Duodenal mucosa (tissue), 2 donors: ENCODE data around the gene TNFSF12.

Experiments
- H3K27ac ChIP-seq: one replicate; pipeline ENCODE4 v1.7.0; 2013; ENCODE audit warnings: low read depth, low read length
- H3K27me3 ChIP-seq, 2 donors: one replicate each; pipeline ENCODE4 v1.7.0; 2013; ENCODE audit warnings: low read length in 2 of 2, control low read depth in 1 of 2; ENCODE audit not compliant: insufficient read depth in 2 of 2, control insufficient read depth in 1 of 2
- H3K36me3 ChIP-seq, 2 donors: one replicate each; pipeline ENCODE4 v1.7.0; 2013; ENCODE audit warnings: low read length in 2 of 2, control low read depth in 1 of 2; ENCODE audit not compliant: insufficient read depth in 2 of 2, control insufficient read depth in 1 of 2
- H3K4me1 ChIP-seq, 2 donors: one replicate each; pipeline ENCODE4 v1.7.0; 2013; ENCODE audit warnings: low read length in 2 of 2, control low read depth in 1 of 2; ENCODE audit not compliant: insufficient read depth in 2 of 2, control insufficient read depth in 1 of 2
- H3K4me3 ChIP-seq, 2 donors: one replicate each; pipeline ENCODE4 v1.7.0; 2013; ENCODE audit warnings: low read length in 2 of 2, low read depth in 1 of 2
- H3K9ac ChIP-seq, 2 donors: one replicate each; pipeline ENCODE4 v1.7.0; 2013; ENCODE audit warnings: low read length in 2 of 2, low read depth in 1 of 2
- H3K9me3 ChIP-seq, 2 donors: one replicate each; pipeline ENCODE4 v1.7.0; 2013; ENCODE audit warnings: low read length in 2 of 2, control low read depth in 1 of 2; ENCODE audit not compliant: control insufficient read depth in 1 of 2

Gene TNFSF12

DNA sequence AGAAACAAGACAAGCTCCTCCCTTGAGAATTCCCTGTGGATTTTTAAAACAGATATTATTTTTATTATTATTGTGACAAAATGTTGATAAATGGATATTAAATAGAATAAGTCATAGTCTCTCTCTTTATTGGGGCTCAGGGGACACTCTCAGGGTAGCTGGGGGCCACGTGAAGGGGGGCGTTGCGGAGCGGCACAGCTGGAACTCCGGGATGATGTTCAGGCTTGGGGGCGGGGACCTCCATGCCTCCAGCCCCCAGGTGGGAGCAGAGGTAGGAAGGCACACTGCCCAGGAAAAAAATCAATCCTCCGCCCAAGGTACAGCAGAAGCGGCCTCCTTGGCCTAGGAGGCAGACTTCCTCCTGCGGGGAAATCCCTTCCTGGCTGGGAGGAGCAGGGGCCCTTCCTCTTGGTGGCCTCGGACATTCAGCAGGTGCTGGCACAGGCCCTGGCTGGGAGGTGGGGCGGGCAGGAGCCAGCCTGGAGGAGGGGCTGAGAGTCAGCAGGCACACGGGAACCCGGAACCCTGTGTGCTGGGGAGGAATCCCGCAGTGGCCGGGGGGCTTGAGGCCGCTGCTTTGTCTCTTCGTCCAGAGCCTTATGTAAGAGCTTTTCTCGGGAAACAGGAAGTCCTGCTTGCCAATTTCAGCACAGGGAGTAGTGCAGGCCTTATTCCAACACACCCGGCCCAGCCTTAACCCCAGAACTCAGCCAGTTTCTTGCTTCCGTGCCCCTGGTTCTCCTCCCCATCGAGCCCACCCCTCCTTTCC is 9.1 kb downstream of the TNFSF12 start:
- peak overlapping the region; percentile 71 to 83 for H3K9ac ChIP-seq
- H3K9me3 ChIP-seq: no peaks in the 10 kb centered on the region
- peak overlapping the region; percentile 71 to 90 for H3K4me3 ChIP-seq
- H3K36me3 ChIP-seq: no peaks in the 10 kb centered on the region
- H3K4me1 ChIP-seq: peaks cover 49 to 57% of the 10 kb centered on the region in 2 donors
- H3K27ac ChIP-seq: peak overlapping the region; percentile 98
- no peaks in the 10 kb centered on the region for H3K27me3 ChIP-seq

DNA sequence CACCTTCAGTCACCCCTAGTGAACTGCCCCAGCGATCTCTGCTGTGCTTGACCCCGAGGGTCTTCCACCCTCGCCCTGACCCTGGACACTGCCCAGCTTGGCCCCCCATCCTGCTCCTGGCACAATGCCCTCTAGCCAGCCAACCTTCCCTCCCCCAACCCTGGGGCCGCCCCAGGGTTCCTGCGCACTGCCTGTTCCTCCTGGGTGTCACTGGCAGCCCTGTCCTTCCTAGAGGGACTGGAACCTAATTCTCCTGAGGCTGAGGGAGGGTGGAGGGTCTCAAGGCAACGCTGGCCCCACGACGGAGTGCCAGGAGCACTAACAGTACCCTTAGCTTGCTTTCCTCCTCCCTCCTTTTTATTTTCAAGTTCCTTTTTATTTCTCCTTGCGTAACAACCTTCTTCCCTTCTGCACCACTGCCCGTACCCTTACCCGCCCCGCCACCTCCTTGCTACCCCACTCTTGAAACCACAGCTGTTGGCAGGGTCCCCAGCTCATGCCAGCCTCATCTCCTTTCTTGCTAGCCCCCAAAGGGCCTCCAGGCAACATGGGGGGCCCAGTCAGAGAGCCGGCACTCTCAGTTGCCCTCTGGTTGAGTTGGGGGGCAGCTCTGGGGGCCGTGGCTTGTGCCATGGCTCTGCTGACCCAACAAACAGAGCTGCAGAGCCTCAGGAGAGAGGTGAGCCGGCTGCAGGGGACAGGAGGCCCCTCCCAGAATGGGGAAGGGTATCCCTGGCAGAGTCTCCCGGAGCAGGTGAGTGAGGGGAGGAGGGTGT is 9.9 kb downstream of the TNFSF12 start, which contains the start of gene TNFSF13:
Gene TNFSF13 (plus strand): TSS at position 207 of the 776 bp plus-strand sequence. CDS start 290 bp downstream, at position 497.
- Histone ChIP-seq H3K27ac (peak within 1 kb of the TSS; percentile 98), H3K27me3 (no peaks in the 10 kb centered on the region), H3K4me3 (peak within 1 kb of the TSS; percentile 71 to 90), H3K9me3 (no peaks in the 10 kb centered on the region), H3K36me3 (peaks cover 0 to under 1% of the 10 kb centered on the region in 2 donors), H3K4me1 (peaks cover 45 to 59% of the 10 kb centered on the region in 2 donors), H3K9ac (peak within 1 kb of the TSS; percentile 71 to 83)

DNA sequence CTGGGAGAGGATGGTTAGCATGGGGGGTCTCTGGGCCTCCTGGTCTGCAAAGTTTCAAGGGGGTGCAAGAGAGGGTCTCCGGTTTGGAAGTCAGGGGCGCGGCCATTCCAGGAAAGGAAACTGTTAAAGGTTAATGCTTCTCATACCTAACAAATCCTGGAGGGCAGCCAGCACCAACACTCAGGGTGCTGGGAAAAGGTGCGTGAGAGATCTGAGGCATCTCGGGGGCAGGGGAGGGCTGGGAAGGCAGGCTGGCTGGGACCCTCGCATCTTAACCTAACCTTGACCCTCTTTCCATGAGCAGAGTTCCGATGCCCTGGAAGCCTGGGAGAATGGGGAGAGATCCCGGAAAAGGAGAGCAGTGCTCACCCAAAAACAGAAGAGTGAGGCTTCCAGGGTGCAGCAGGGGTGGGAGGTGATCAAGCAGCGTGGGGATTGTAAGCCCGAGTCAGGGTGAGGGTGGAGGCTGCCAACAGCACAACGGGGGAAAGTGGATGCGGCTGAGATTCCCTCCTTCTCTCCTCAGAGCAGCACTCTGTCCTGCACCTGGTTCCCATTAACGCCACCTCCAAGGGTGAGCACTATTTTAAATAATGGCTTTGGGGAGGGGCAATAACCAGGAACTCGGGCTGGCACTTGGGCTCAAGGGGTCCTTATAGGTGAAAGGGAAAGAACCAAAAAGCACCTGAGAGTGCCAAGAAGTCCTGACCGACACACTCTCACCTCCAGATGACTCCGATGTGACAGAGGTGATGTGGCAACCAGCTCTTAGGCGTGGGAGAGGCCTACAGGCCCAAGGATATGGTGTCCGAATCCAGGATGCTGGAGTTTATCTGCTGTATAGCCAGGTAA is 10.7 kb downstream of the TNFSF12 start:
- Histone ChIP-seq H3K27me3 (no peaks in the 10 kb centered on the region), H3K4me1 (peaks cover 47 to 64% of the 10 kb centered on the region in 2 donors), H3K36me3 (peaks cover 3 to 9% of the 10 kb centered on the region in 2 donors), H3K9ac (peak overlapping the region; percentile 71 to 83), H3K9me3 (no peaks in the 10 kb centered on the region), H3K27ac (peak overlapping the region; percentile 98), H3K4me3 (peak overlapping the region; percentile 71 to 90)

DNA sequence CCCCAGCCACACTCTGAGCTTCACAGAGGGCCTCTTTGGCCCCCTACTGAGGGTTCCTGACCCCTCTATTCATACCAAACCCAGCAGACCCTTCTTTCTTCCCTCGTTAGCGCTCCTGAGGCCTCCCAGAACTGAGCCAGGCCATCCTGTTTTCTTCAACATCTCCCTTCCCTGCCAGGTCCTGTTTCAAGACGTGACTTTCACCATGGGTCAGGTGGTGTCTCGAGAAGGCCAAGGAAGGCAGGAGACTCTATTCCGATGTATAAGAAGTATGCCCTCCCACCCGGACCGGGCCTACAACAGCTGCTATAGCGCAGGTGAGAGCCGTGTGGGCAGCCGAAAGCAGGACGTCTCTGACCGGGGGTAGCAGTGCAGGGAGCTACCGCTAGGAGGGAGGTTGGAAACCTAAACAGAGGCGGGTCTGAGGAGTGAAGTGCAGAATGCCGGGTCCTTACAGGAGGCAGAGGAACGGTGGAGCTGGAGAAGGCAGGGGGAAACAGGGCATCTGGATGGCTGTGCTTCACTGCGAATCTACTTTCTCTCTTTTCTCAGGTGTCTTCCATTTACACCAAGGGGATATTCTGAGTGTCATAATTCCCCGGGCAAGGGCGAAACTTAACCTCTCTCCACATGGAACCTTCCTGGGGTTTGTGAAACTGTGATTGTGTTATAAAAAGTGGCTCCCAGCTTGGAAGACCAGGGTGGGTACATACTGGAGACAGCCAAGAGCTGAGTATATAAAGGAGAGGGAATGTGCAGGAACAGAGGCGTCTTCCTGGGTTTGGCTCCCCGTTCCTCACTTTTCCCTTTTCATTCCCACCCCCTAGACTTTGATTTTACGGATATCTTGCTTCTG is 11.5 kb downstream of the TNFSF12 start:
- Histone ChIP-seq H3K27ac (peak overlapping the region; percentile 98), H3K4me3 (peak overlapping the region; percentile 71 to 90), H3K9ac (peak overlapping the region; percentile 71 to 83), H3K4me1 (peaks cover 47 to 64% of the 10 kb centered on the region in 2 donors), H3K9me3 (no peaks in the 10 kb centered on the region), H3K27me3 (no peaks in the 10 kb centered on the region), H3K36me3 (peaks cover 11 to 17% of the 10 kb centered on the region in 2 donors)

DNA sequence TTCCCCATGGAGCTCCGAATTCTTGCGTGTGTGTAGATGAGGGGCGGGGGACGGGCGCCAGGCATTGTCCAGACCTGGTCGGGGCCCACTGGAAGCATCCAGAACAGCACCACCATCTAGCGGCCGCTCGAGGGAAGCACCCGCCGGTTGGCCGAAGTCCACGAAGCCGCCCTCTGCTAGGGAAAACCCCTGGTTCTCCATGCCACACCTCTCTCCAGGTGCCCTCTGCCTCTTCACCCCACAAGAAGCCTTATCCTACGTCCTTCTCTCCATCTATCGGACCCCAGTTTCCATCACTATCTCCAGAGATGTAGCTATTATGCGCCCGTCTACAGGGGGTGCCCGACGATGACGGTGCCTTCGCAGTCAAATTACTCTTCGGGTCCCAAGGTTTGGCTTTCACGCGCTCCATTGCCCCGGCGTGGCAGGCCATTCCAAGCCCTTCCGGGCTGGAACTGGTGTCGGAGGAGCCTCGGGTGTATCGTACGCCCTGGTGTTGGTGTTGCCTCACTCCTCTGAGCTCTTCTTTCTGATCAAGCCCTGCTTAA is 12.2 kb downstream of the TNFSF12 start:
- peak overlapping the region; percentile 98 for H3K27ac ChIP-seq
- peaks cover 47 to 64% of the 10 kb centered on the region in 2 donors for H3K4me1 ChIP-seq
- H3K9me3 ChIP-seq: no peaks in the 10 kb centered on the region
- peaks cover 15 to 24% of the 10 kb centered on the region in 2 donors for H3K36me3 ChIP-seq
- H3K27me3 ChIP-seq: no peaks in the 10 kb centered on the region
- peak overlapping the region; percentile 74 to 83 for H3K9ac ChIP-seq
- H3K4me3 ChIP-seq: peak overlapping the region; percentile 71 to 90

DNA sequence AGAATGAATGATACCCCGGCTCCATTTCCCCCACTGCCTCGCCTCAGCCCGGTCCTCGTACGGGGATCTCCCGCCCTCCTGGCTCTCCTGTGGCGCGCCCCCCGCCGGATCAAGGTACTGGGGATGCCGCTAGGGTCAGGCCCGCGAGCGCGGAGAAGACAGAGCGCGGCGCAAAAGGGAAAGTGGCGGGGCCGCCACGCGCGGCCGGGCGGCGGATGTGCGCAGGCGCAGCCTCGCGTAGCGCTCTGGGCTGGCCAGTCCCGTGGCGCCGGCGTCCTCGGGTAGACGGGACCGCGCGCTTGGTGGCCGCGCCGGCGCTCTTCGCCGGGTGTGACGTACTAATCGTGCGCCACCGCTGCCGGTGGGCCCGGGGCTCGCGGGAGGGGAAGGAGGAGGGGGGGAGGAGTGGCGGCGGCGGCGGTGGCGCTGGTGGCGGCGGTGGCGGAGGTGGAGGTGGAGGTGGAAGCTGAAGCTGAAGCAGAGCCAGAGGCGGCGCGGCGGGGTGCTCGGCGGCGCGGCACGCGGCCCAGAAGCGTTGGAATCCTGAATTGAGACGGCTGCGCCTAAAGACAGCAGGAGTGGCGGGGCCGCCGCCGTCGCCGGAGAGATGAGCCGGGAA is 12.8 kb downstream of the TNFSF12 start, which contains the start of gene SENP3:
Gene SENP3 (plus strand): TSS at position 331 of the 619 bp plus-strand sequence. CDS start 1,158 bp downstream, outside the sequence.
- Histone ChIP-seq H3K9ac (peak within 1 kb of the TSS; percentile 83 to 84), H3K4me3 (peak within 1 kb of the TSS; percentile 71 to 90), H3K4me1 (peaks cover 47 to 59% of the 10 kb centered on the region in 2 donors), H3K9me3 (no peaks in the 10 kb centered on the region), H3K27me3 (no peaks in the 10 kb centered on the region), H3K36me3 (peaks cover 15 to 29% of the 10 kb centered on the region in 2 donors), H3K27ac (peak within 1 kb of the TSS; percentile 98)

DNA sequence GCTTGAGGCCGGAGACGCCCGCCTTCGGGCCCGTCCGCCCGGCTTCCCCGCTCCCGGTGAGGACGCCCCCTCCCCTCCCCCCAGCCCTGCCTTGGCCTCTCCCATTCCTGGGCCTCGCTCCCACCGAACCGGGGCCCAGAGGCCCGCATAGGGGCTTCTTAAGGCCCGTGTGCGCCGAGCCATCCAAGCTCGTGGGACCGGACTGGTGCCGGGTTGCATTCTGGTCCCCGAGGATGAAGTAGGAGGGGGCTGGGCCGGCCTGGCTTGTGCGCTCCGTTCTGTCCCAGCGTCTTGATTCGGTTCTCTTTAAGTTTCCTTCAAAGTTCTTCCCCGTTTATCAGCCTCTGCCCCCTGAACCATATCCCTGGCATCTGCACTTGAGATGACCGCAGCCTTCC is 13.3 kb downstream of the TNFSF12 start:
- Histone ChIP-seq H3K27ac (peak overlapping the region; percentile 69), H3K9me3 (no peaks in the 10 kb centered on the region), H3K4me3 (peak overlapping the region; percentile 71 to 90), H3K36me3 (peaks cover 15 to 34% of the 10 kb centered on the region in 2 donors), H3K27me3 (no peaks in the 10 kb centered on the region), H3K4me1 (peaks cover 46 to 55% of the 10 kb centered on the region in 2 donors), H3K9ac (peak overlapping the region; percentile 56 to 84)

DNA sequence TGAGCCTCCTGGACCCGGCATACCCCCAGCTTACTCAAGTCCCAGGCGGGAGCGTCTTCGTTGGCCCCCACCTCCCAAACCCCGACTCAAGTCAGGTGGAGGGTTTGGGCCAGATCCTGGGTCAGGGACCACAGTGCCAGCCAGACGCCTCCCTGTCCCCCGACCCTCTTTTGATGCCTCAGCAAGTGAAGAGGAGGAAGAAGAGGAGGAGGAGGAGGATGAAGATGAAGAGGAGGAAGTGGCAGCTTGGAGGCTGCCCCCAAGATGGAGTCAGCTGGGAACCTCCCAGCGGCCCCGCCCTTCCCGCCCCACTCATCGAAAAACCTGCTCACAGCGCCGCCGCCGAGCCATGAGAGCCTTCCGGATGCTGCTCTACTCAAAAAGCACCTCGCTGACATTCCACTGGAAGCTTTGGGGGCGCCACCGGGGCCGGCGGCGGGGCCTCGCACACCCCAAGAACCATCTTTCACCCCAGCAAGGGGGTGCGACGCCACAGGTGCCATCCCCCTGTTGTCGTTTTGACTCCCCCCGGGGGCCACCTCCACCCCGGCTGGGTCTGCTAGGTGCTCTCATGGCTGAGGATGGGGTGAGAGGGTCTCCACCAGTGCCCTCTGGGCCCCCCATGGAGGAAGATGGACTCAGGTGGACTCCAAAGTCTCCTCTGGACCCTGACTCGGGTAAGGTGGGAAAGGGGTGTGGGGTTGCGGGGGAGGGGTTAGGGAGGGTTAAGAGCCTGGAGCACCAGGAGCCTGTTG is 14.4 kb downstream of the TNFSF12 start:
- Histone ChIP-seq H3K27me3 (no peaks in the 10 kb centered on the region), H3K27ac (no peak overlapping the region), H3K9ac (no peak overlapping the region), H3K9me3 (no peaks in the 10 kb centered on the region), H3K36me3 (peaks cover 17 to 39% of the 10 kb centered on the region in 2 donors), H3K4me3 (peak overlapping the region in 1 of 2 donors; percentile 71), H3K4me1 (peaks cover 38 to 44% of the 10 kb centered on the region in 2 donors)
